GM12891 (cell line): ENCODE results near the gene ADAMTS8.

Experiments used
- PAX5 ChIP-seq: IDR thresholded peaks from 2 replicates; pipeline ENCODE4 v1.6.1; 2011; ENCODE audit warnings: low read length, moderate library complexity, mild to moderate bottlenecking; ENCODE audit not compliant: insufficient read depth, severe bottlenecking
- POLR2A ChIP-seq: IDR thresholded peaks from 2 replicates; pipeline ENCODE4 v1.6.1; 2011; ENCODE audit warnings: low read depth, low read length, control low read depth
- POLR2AphosphoS5 ChIP-seq: IDR thresholded peaks from 2 replicates; pipeline ENCODE4 v1.6.1; 2011; ENCODE audit warnings: low read depth, low read length, control low read depth
- POU2F2 ChIP-seq: IDR thresholded peaks from 2 replicates; pipeline ENCODE4 v1.6.1; 2011; ENCODE audit warnings: low read depth, mild to moderate bottlenecking, control low read depth, low read length, moderate library complexity
- SPI1 ChIP-seq: IDR thresholded peaks from 2 replicates; pipeline ENCODE4 v1.6.1; 2011; ENCODE audit warnings: low read depth, low read length, control low read depth
- TAF1 ChIP-seq: IDR thresholded peaks from 2 replicates; pipeline ENCODE4 v1.6.1; 2011; ENCODE audit warnings: low read depth, low read length, control low read depth

GRCh38 chr11:130405428-130405827 lies 23.0 kb downstream of the ADAMTS8 start:
- no peak for TF ChIP-seq POLR2A
- TF ChIP-seq POLR2AphosphoS5, result no peak
- TF ChIP-seq TAF1, result no peak
- TF ChIP-seq SPI1, result no peak
- no peak for TF ChIP-seq POU2F2
- no peak for TF ChIP-seq PAX5
